HAP-1 (cell line): ENCODE results near the gene INPPL1.

Source experiments
- DNase-seq, 2 experiments: peaks; one replicate each; pipeline ENCODE4 v3.0.0-alpha.2; 2016 to 2020; ENCODE audit warnings: low spot score in 2 of 2
- H3K27me3 ChIP-seq: fragments of 250-450 bp; sonication (Bioruptor Pico); 2 replicates; pipeline ENCODE4 v1.5.1; 2020; ENCODE audit warnings: low read depth, mild to moderate bottlenecking, moderate library complexity
- H3K36me3 ChIP-seq: fragments of 250-450 bp; sonication (Bioruptor Pico); replicated peaks from 2 replicates; pipeline ENCODE4 v1.5.1; 2020; ENCODE audit warnings: mild to moderate bottlenecking
- H3K4me1 ChIP-seq: fragments of 250-450 bp; sonication (Bioruptor Pico); 2 replicates; pipeline ENCODE4 v1.5.1; 2020; ENCODE audit warnings: mild to moderate bottlenecking
- H3K4me3 ChIP-seq: fragments of 250-450 bp; sonication (Bioruptor Pico); 2 replicates; pipeline ENCODE4 v1.5.1; 2020; ENCODE audit warnings: mild to moderate bottlenecking, moderate library complexity
- H3K9me3 ChIP-seq: fragments of 250-450 bp; sonication (Bioruptor Pico); 2 replicates; pipeline ENCODE4 v1.5.1; 2020; ENCODE audit warnings: mild to moderate bottlenecking, moderate library complexity
- in situ Hi-C: fragments of 300-500 bp; cut with MboI; formaldehyde crosslinking; loops from 3 replicates; pipeline ENCODE4 v1.14.3; 2020; ENCODE audit warnings: low sequenced_read_pairs, inconsistent platforms, mixed read lengths

INPPL1 gene

DNA sequence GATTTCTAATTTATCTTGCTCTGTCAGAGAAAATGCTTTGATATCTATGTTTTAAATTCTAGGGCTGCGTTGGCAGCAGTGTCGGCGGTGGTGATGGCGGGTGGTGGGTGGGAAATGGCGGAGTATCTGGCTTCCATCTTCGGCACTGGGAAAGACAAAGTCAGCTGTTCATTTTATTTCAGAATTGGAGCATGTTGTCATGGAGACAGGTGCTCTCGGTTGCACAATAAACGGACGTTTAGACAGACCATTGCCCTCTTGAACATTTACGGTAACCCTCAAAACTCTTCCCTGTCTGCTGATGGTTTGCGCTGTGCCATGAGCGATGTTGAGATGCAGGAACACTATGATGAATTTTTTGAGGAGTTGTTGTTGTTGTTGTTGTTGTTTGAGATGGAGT, 55.5 kb downstream of the INPPL1 start:
- no peaks in the 10 kb centered on the region for H3K4me1 ChIP-seq
- peaks cover 2% of the 10 kb centered on the region; the same call in 1 of the 2 replicates for H3K27me3 ChIP-seq
- no peak for DNase-seq
- H3K9me3 ChIP-seq: no peaks in the 10 kb centered on the region
- no peak overlapping the region for H3K4me3 ChIP-seq
- H3K36me3 ChIP-seq: no peaks in the 10 kb centered on the region
- in situ Hi-C loops: no loop called here

GRCh38 chr11:72280726-72281315, 56.3 kb downstream of the INPPL1 start:
- H3K9me3 ChIP-seq: no peaks in the 10 kb centered on the region
- in situ Hi-C loops: no loop called here
- no peak overlapping the region for H3K4me3 ChIP-seq
- no peaks in the 10 kb centered on the region for H3K4me1 ChIP-seq
- no peaks in the 10 kb centered on the region for H3K36me3 ChIP-seq
- peaks cover 3% of the 10 kb centered on the region; the same call in 1 of the 2 replicates for H3K27me3 ChIP-seq
- no peak for DNase-seq

- Histone ChIP-seq H3K27me3 (peaks cover 3% of the 10 kb centered on the region; the same call in 1 of the 2 replicates), H3K4me3 (no peak overlapping the region), H3K9me3 (no peaks in the 10 kb centered on the region), H3K36me3 (no peaks in the 10 kb centered on the region), H3K4me1 (no peaks in the 10 kb centered on the region)
- in situ Hi-C loops: no loop called here
- DNase-seq: no peak
These were observed 59.4 kb downstream of the INPPL1 start for GRCh38 chr11:72283947-72284346.

- Histone ChIP-seq H3K4me3 (no peak overlapping the region), H3K27me3 (peaks cover 3% of the 10 kb centered on the region; the same call in 1 of the 2 replicates), H3K4me1 (no peaks in the 10 kb centered on the region), H3K36me3 (no peaks in the 10 kb centered on the region), H3K9me3 (no peaks in the 10 kb centered on the region)
- DNase-seq: no peak
- in situ Hi-C loops: no loop called here
These were observed 62.7 kb downstream of the INPPL1 start for GRCh38 chr11:72287293-72287692.
